IMR-90 (cell line): ENCODE measurements around the gene RFX4. TPM values are rescaled to one million over a fixed set of nuclear protein-coding genes. Genes with fewer than 3 reads are reported as not detected.

Experiments
- ATAC-seq: fragments of 200-7000 bp; cut with Tn5 transposase; 2 replicates; pipeline ENCODE4 v1.9.1; 2020; ENCODE audit warnings: low read depth, mild to moderate bottlenecking, moderate library complexity
- BruUV-seq: library from RNA; stranded (reverse); fragments of 400-500 nt; replicated peaks from 2 replicates; lab custom pipeline; 2021; lab: Mats Ljungman, UMichigan
- CTCF ChIA-PET: fragments of 300-600 bp; formaldehyde crosslinking; extraction: SDS; loops from one replicate; lab custom pipeline; 2021; ENCODE audit warnings: antibody characterized with exemption; lab: Yijun Ruan, JAX
- POLR2A ChIA-PET: fragments of 300-600 bp; sonication (Branson Sonifier 250); formaldehyde crosslinking; loops from one replicate; lab custom pipeline; 2022; ENCODE audit warnings: antibody characterized with exemption; ENCODE audit not compliant: unreplicated experiment; lab: Charles Lee
- DNase-seq: peaks from one replicate; pipeline ENCODE4 v3.0.0; 2013
- H2AFZ ChIP-seq: replicated peaks from 2 replicates; pipeline ENCODE3; 2013; ENCODE audit warnings: low read length, mild to moderate bottlenecking; ENCODE audit not compliant: poor library complexity
- H2AK5ac ChIP-seq: 2 replicates; pipeline ENCODE4 v1.6.1; 2013; ENCODE audit warnings: low read depth, low read length, inconsistent platforms
- H2AK9ac ChIP-seq: replicated peaks from 2 replicates; pipeline ENCODE3; 2013; ENCODE audit warnings: mild to moderate bottlenecking, low read depth, low read length, moderate library complexity; ENCODE audit not compliant: poor library complexity
- H2BK120ac ChIP-seq: 2 replicates; pipeline ENCODE4 v1.6.1; 2013; ENCODE audit warnings: low read depth, low read length, inconsistent platforms
- H2BK15ac ChIP-seq: 3 replicates; pipeline ENCODE4 v1.6.1; 2013; ENCODE audit warnings: low read depth, low read length, inconsistent platforms
- H2BK20ac ChIP-seq: 2 replicates; pipeline ENCODE4 v1.6.1; 2013; ENCODE audit warnings: low read depth, mild to moderate bottlenecking, inconsistent platforms, low read length, moderate library complexity
- H2BK5ac ChIP-seq: 2 replicates; pipeline ENCODE4 v1.6.1; 2013; ENCODE audit warnings: mild to moderate bottlenecking, low read depth, low read length, inconsistent platforms; ENCODE audit not compliant: poor library complexity, severe bottlenecking
- H3K14ac ChIP-seq: replicated peaks from 2 replicates; pipeline ENCODE4 v1.6.1; 2013; ENCODE audit warnings: low read depth, low read length, inconsistent platforms
- H3K18ac ChIP-seq: 2 replicates; pipeline ENCODE4 v1.6.1; 2013; ENCODE audit warnings: low read depth, low read length, control low read depth
- H3K23ac ChIP-seq: 2 replicates; pipeline ENCODE4 v1.6.1; 2013; ENCODE audit warnings: low read depth, low read length, inconsistent platforms
- H3K27ac ChIP-seq: 2 replicates; pipeline ENCODE4 v1.5.1; 2013; ENCODE audit warnings: mild to moderate bottlenecking, control low read depth, low read length; ENCODE audit not compliant: insufficient read depth
- H3K27me3 ChIP-seq: 2 replicates; pipeline ENCODE4 v1.6.1; 2013; ENCODE audit warnings: low read length; ENCODE audit not compliant: control insufficient read depth, insufficient read depth
- H3K36me3 ChIP-seq: 2 replicates; pipeline ENCODE4 v1.6.1; 2013; ENCODE audit warnings: low read length, mixed read lengths; ENCODE audit not compliant: control insufficient read depth, insufficient read depth
- H3K4ac ChIP-seq: 2 replicates; pipeline ENCODE4 v1.6.1; 2013; ENCODE audit warnings: low read depth, low read length, inconsistent platforms
- H3K4me1 ChIP-seq: 2 replicates; pipeline ENCODE4 v1.6.1; 2013; ENCODE audit warnings: low read length, mixed read lengths; ENCODE audit not compliant: control insufficient read depth, insufficient read depth
- H3K4me2 ChIP-seq: 2 replicates; pipeline ENCODE4 v1.6.1; 2013; ENCODE audit warnings: low read depth, mild to moderate bottlenecking, control low read depth, low read length, moderate library complexity
- H3K4me3 ChIP-seq: 2 replicates; pipeline ENCODE4 v1.5.1; 2013; ENCODE audit warnings: low read depth, mild to moderate bottlenecking, control low read depth, low read length, moderate library complexity; ENCODE audit not compliant: insufficient read depth
- H3K56ac ChIP-seq: 2 replicates; pipeline ENCODE4 v1.6.1; 2013; ENCODE audit warnings: low read length, inconsistent platforms; ENCODE audit not compliant: insufficient read depth; ENCODE audit errors: extremely low read depth
- H3K79me1 ChIP-seq, 2 experiments: 2 replicates each; pipeline ENCODE4 v1.6.1; 2013; ENCODE audit warnings: low read length in 2 of 2, inconsistent platforms in 1 of 2, low read depth in 1 of 2
- H3K9ac ChIP-seq: 2 replicates; pipeline ENCODE4 v1.6.1; 2013; ENCODE audit warnings: low read depth, low read length, control low read depth
- H3K9me1 ChIP-seq: 2 replicates; pipeline ENCODE4 v1.6.1; 2013; ENCODE audit warnings: low read length, inconsistent platforms; ENCODE audit not compliant: insufficient read depth
- H3K9me3 ChIP-seq: 2 replicates; pipeline ENCODE4 v1.6.1; 2013; ENCODE audit warnings: low read length; ENCODE audit not compliant: control insufficient read depth, insufficient read depth
- H4K20me1 ChIP-seq: 2 replicates; pipeline ENCODE4 v1.6.1; 2013; ENCODE audit warnings: low read length, inconsistent platforms; ENCODE audit not compliant: insufficient read depth
- H4K5ac ChIP-seq: 2 replicates; pipeline ENCODE4 v1.6.1; 2013; ENCODE audit warnings: mild to moderate bottlenecking, low read depth, low read length, control low read depth
- H4K8ac ChIP-seq, 2 experiments: 2 replicates each; pipeline ENCODE4 v1.6.1; 2013; ENCODE audit warnings: low read depth in 2 of 2, low read length in 2 of 2, control low read depth in 1 of 2, inconsistent platforms in 1 of 2
- H4K91ac ChIP-seq: 2 replicates; pipeline ENCODE4 v1.6.1; 2013; ENCODE audit warnings: low read depth, low read length, inconsistent platforms; ENCODE audit not compliant: insufficient read depth
- CHD1 ChIP-seq: IDR thresholded peaks from 2 replicates; pipeline ENCODE4 v1.6.1; 2012; ENCODE audit warnings: low read depth, low read length, improper control_type of control experiment
- WGBS, 2 experiments: methylation state at CpG; one replicate each; pipeline versions ENCODE4 v1.1.5 to v1.1.7; 2013; ENCODE audit warnings: missing lambda C conversion rate in 2 of 2; ENCODE audit not compliant: insufficient read length in 1 of 2; ENCODE audit errors: extremely low coverage in 2 of 2; 5-methylcytosine and 5-hydroxymethylcytosine counted together
- dilution Hi-C: fragments of 300-500 bp; cut with HindIII; formaldehyde crosslinking; loops from one replicate; pipeline ENCODE4 v1.14.3; 2018; ENCODE audit warnings: low sequenced_read_pairs; ENCODE audit not compliant: unreplicated experiment
- in situ Hi-C: fragments of 300-500 bp; cut with MboI; formaldehyde crosslinking; loops from 3 replicates; pipeline ENCODE4 v1.14.3; 2019; ENCODE audit warnings: low sequenced_read_pairs, inconsistent platforms, mixed read lengths
- intact Hi-C: fragments of 100-400 bp; cut with micrococcal nuclease; formaldehyde crosslinking; loops from 2 replicates; pipeline ENCODE4 v1.10.0; 2022
- polyA plus RNA-seq, 3 experiments: library from polyadenylated mRNA; depleted of rRNA; stranded (reverse); fragments of >200 nt; gene quantifications; 2 replicates each; pipeline ENCODE4 v1.2.3, GENCODE V29; 2012; ENCODE audit warnings: low replicate concordance in 1 of 3
- total RNA-seq: library from RNA; depleted of rRNA; stranded (reverse); fragments of >200 nt; gene quantifications from 2 replicates; pipeline ENCODE4 v1.2.3, GENCODE V29; 2012

The RFX4 gene
- total and polyA plus RNA-seq, 2 of the 4 experiments (the other 2 are of a cell fraction): not detected

- TF ChIP-seq CHD1: no peak
- Histone ChIP-seq H3K9me1 (no peaks in the 10 kb centered on the region), H3K9ac (no peak overlapping the region), H3K27ac (no peak overlapping the region), H3K4me2 (no peak overlapping the region), H3K4me1 (no peaks in the 10 kb centered on the region), H2AK5ac (no peak overlapping the region), H4K5ac (no peak overlapping the region), H4K8ac (no peak overlapping the region), H3K79me1 (no peaks in the 10 kb centered on the region), H3K4ac (no peak overlapping the region), H3K23ac (no peak overlapping the region), H2BK5ac (no peak overlapping the region), H2AFZ (no peak overlapping the region), H2BK20ac (no peak overlapping the region), H2BK15ac (no peak overlapping the region), H3K27me3 (peaks cover 4% of the 10 kb centered on the region), H3K4me3 (no peak overlapping the region), H3K56ac (no peak overlapping the region), H3K14ac (no peak overlapping the region), H3K36me3 (no peaks in the 10 kb centered on the region), H3K18ac (no peak overlapping the region), H3K9me3 (no peaks in the 10 kb centered on the region; the same call in 1 of the 2 replicates), H2BK120ac (no peak overlapping the region), H4K20me1 (no peaks in the 10 kb centered on the region), H4K91ac (no peak overlapping the region), H2AK9ac (no peak overlapping the region)
- no TSS peak for BruUV-seq
- ATAC-seq (no peak), DNase-seq (no peak)
- intact Hi-C loops: no loop called here
- POLR2A ChIA-PET: no interaction called here
- in situ Hi-C loops: no loop called here
- WGBS, 2 experiments: 50% methylated on average over 2 of the region's 6 CpGs; no CpG with 5 or more reads in 1 of the 2 experiments
- CTCF ChIA-PET: no interaction called here
- dilution Hi-C loops: no loop called here
These were observed 113.3 kb downstream of the RFX4 start for GRCh38 chr12:106696071-106696470.
